Spleen (tissue), 11 donors: ENCODE measurements around the gene RPRD2. TPM values are rescaled to one million over a fixed set of nuclear protein-coding genes. Genes with fewer than 3 reads are reported as not detected.

Experiments
- DNase-seq: peaks from one replicate; pipeline ENCODE4 v3.0.0-alpha.2; 2020
- H3K27ac ChIP-seq, 8 donors: fragments of 200-600 bp; sonication (generic) in 7 of 8; 1 replicate in 4 of 8; 2 replicates in 4 of 8; pipeline versions ENCODE4 v1.5.0 to v1.8.0; 2016 to 2021; ENCODE audit warnings: inconsistent platforms in 4 of 8, mild to moderate bottlenecking in 4 of 8, moderate library complexity in 1 of 8
- H3K27me3 ChIP-seq, 7 donors: fragments of 200-600 bp; sonication (generic) in 6 of 7; replicated peaks in 1 of 7; 1 replicate in 4 of 7; 2 replicates in 3 of 7; pipeline versions ENCODE4 v1.5.0 to v1.8.0; 2016 to 2021; ENCODE audit warnings: inconsistent platforms in 3 of 7, mild to moderate bottlenecking in 1 of 7
- H3K36me3 ChIP-seq, 6 donors: fragments of 200-600 bp; sonication (generic) in 5 of 6; 1 replicate in 4 of 6; 2 replicates in 2 of 6; pipeline versions ENCODE4 v1.5.0 to v1.8.0; 2016 to 2021; ENCODE audit warnings: inconsistent platforms in 2 of 6
- H3K4me1 ChIP-seq, 6 donors: fragments of 200-600 bp; sonication (generic) in 5 of 6; 1 replicate in 3 of 6; 2 replicates in 3 of 6; pipeline versions ENCODE4 v1.5.0 to v1.8.0; 2016 to 2021; ENCODE audit warnings: inconsistent platforms in 3 of 6
- H3K4me3 ChIP-seq, 8 donors: fragments of 200-600 bp; sonication (generic) in 7 of 8; 1 replicate in 4 of 8; 2 replicates in 4 of 8; pipeline versions ENCODE4 v1.5.0 to v1.8.0; 2016 to 2021; ENCODE audit warnings: inconsistent platforms in 4 of 8, mild to moderate bottlenecking in 4 of 8, moderate library complexity in 2 of 8
- H3K9me3 ChIP-seq, 8 donors: fragments of 200-600 bp; sonication (generic) in 7 of 8; 1 replicate in 4 of 8; 2 replicates in 4 of 8; pipeline versions ENCODE4 v1.5.0 to v1.8.0; 2016 to 2021; ENCODE audit warnings: inconsistent platforms in 4 of 8
- CTCF ChIP-seq, 11 experiments: fragments of 200-600 bp in 7 of 11; fragments of 450-650 bp in 4 of 11; sonication (generic) in 4 of 11; IDR thresholded peaks in 8 of 11; conservative IDR thresholded peaks in 3 of 11; 1 replicate in 7 of 11; 2 replicates in 4 of 11; pipeline versions ENCODE4 v1.4.0 to v1.8.0; 2016 to 2021; ENCODE audit warnings: antibody characterized with exemption in 11 of 11, inconsistent platforms in 4 of 11, mild to moderate bottlenecking in 1 of 11
- POLR2A ChIP-seq, 3 donors: fragments of 450-650 bp; IDR thresholded peaks; one replicate each; pipeline ENCODE4 v1.5.1; 2017; ENCODE audit warnings: antibody characterized with exemption in 3 of 3, mild to moderate bottlenecking in 1 of 3
- POLR2AphosphoS5 ChIP-seq, 3 donors: sonication (generic); formaldehyde crosslinking; IDR thresholded peaks; one replicate each; pipeline ENCODE4 v1.5.1; 2017; ENCODE audit warnings: antibody characterized with exemption in 3 of 3
- WGBS, 5 donors: extraction: QIAGEN DNeasy Blood & Tissue Kit in 3 of 5; methylation state at CpG; one replicate each; pipeline versions ENCODE4 v1.1.5 to v1.1.7; 2013 to 2018; 5-methylcytosine and 5-hydroxymethylcytosine counted together
- intact Hi-C: fragments of 100-400 bp; cut with DNase I; formaldehyde crosslinking; loops from one replicate; pipeline ENCODE4 v1.15.0; 2023; ENCODE audit warnings: low total_unique reads
- polyA plus RNA-seq, 3 donors: library from polyadenylated mRNA; stranded (reverse); fragments of 200-250 nt; gene quantifications; one replicate each; pipeline ENCODE4 v1.2.1, GENCODE V29; 2013
- total RNA-seq, 7 donors: library from RNA; depleted of rRNA in 3 of 7; stranded (reverse); fragments of >200 nt in 3 of 7; fragmentation: NEBNext Ultra II Directional in 4 of 7; extraction: Animal tissue kit (Norgen Biotek cat#: 25700) in 4 of 7; gene quantifications; one replicate each; pipeline versions ENCODE4 v1.1.0 to v1.2.1, GENCODE V29; 2016 to 2021
- donor health status: healthy with polysubstance abuse.
- donor health status: DM: no; HTN: no; CAD: no; lungs with moderate emphysema.
- donor health status: DM: no; HTN: no; CAD: no.
- donor health status: Bipolar disorder and iron deficiency.
- donor health status: healthy.
- donor health status: DM: no; HTN: no; CAD: no.
- donor health status: DM: yes; HTN: yes; CAD: no.

The RPRD2 gene
- total and polyA plus RNA-seq, 10 donors = 3.8 to 42.4 (median 29.5) TPM

- H3K9me3 ChIP-seq = no peaks in the 10 kb centered on the region
- peak overlapping the region; percentile 24 to 97 (median 72) for H3K4me3 ChIP-seq
- H3K27ac ChIP-seq = peak overlapping the region; percentile 74 to 99 (median 98)
- H3K36me3 ChIP-seq = no peaks in the 10 kb centered on the region
- DNase-seq = peak; percentile 80
- TF ChIP-seq CTCF (IDR thresholded peaks at IDR 0.05 in 8 of 11, conservative IDR thresholded peaks at IDR 0.05 in 3 of 11) = no peak
- TF ChIP-seq POLR2A (IDR thresholded peaks at IDR 0.05) = no peak
- TF ChIP-seq POLR2AphosphoS5 (IDR thresholded peaks at IDR 0.05) = no peak
- H3K4me1 ChIP-seq = peaks cover 8 to 40% (median 24%) of the 10 kb centered on the region in 6 donors
- H3K27me3 ChIP-seq = no peaks in the 10 kb centered on the region
- intact Hi-C loops = loop anchor here (10.0 kb wide), 1 partner anchor 112 kb away; no protein-coding TSS in a partner anchor
- WGBS, 5 donors = 60 to 77% (median 71%) methylated on average over 22 of the region's 22 CpGs
These were observed 1.1 kb upstream of the RPRD2 start for GRCh38 chr1:150362721-150363425.

- intact Hi-C loops = loop anchor here (10.0 kb wide), 1 partner anchor 110 kb away; no protein-coding TSS in a partner anchor
- TF ChIP-seq POLR2AphosphoS5 (IDR thresholded peaks at IDR 0.05) (peak in 1 of 3 donors; percentile 71), POLR2A (IDR thresholded peaks at IDR 0.05) (peak in 1 of 3 donors; percentile 33), CTCF (IDR thresholded peaks at IDR 0.05 in 8 of 11, conservative IDR thresholded peaks at IDR 0.05 in 3 of 11) (peak in 2 of 11 experiments; percentile 9 to 24)
- 0 to 1% (median 0%) methylated on average over 44 to 50 of the region's 50 CpGs for WGBS, 5 donors
These were observed 470 bp downstream of the RPRD2 start for GRCh38 chr1:150364231-150365003.

DNA sequence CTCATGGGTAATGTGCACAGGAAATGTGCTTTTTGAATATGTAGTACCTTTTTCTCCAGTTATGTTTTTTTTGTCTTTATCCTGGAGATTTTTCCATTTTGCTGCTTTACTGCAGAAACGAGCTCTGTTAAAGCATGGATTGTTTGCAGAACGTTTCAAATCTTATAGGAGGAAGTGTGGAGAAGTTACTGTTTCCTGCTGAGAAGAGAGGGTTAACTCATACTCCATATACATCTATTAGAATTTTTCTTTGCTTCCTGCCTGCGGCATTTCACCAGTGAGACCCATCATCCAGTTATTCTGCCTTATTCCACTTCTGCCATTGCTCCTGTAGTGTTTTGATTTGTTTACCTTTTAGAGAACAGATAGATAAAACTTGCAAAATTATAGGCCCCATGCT lies 2.0 kb downstream of the RPRD2 start:
- WGBS, 5 donors = 0 to 2% (median 1%) methylated on average over 3 of the region's 3 CpGs
- Histone ChIP-seq H3K36me3 (peaks cover 0 to 3% (median 0%) of the 10 kb centered on the region in 6 donors), H3K4me3 (peak overlapping the region; percentile 46 to 97 (median 72)), H3K27ac (peak overlapping the region; percentile 74 to 99 (median 98)), H3K9me3 (no peaks in the 10 kb centered on the region), H3K27me3 (no peaks in the 10 kb centered on the region), H3K4me1 (peaks cover 15 to 68% (median 38%) of the 10 kb centered on the region in 6 donors)
- DNase-seq = no peak
- intact Hi-C loops = loop anchor here (10.0 kb wide), 1 partner anchor 109 kb away; no protein-coding TSS in a partner anchor
- TF ChIP-seq CTCF (IDR thresholded peaks at IDR 0.05 in 8 of 11, conservative IDR thresholded peaks at IDR 0.05 in 3 of 11) = no peak
- no peak for TF ChIP-seq POLR2AphosphoS5 (IDR thresholded peaks at IDR 0.05)
- no peak for TF ChIP-seq POLR2A (IDR thresholded peaks at IDR 0.05)

More at GRCh38 chr1:150364231-150365003, 470 bp downstream of the RPRD2 start:
- no peaks in the 10 kb centered on the region for H3K27me3 ChIP-seq
- H3K4me3 ChIP-seq = peak overlapping the region; percentile 46 to 97 (median 72)
- peak; percentile 95 for DNase-seq
- H3K27ac ChIP-seq = peak overlapping the region; percentile 74 to 99 (median 98)
- H3K9me3 ChIP-seq = no peaks in the 10 kb centered on the region
- peaks cover 10 to 54% (median 32%) of the 10 kb centered on the region in 6 donors for H3K4me1 ChIP-seq
- no peaks in the 10 kb centered on the region for H3K36me3 ChIP-seq
